B cell (primary cell): ENCODE data around the gene DENND1A. TPM values are rescaled to one million over a fixed set of nuclear protein-coding genes. Genes with fewer than 3 reads are reported as not detected.
A peak's percentile ranks its signal among the peaks of the same experiment; 100 is the strongest.

Source experiments
- ATAC-seq: fragments of 200-7000 bp; cut with Tn5 transposase; one replicate; pipeline ENCODE4 v1.10.0; 2021; ENCODE audit warnings: low read depth, mild to moderate bottlenecking, moderate number of reproducible peaks, moderate library complexity
- CTCF ChIA-PET: fragments of 350-600 bp; sonication (Branson Sonifier 250); formaldehyde crosslinking; loops from one replicate; lab custom pipeline; 2021; ENCODE audit warnings: antibody characterized with exemption, inconsistent platforms; lab: Charles Lee
- POLR2A ChIA-PET: fragments of 350-600 bp; sonication (Branson Sonifier 250); formaldehyde crosslinking; loops from one replicate; lab custom pipeline; 2021; ENCODE audit warnings: antibody characterized with exemption; lab: Charles Lee
- DNase-seq: peaks from one replicate; pipeline ENCODE4 v3.0.0; 2013
- H2AFZ ChIP-seq: 2 replicates; pipeline ENCODE4 v1.6.1; 2012; ENCODE audit warnings: mild to moderate bottlenecking, low read depth, low read length; ENCODE audit not compliant: insufficient read depth, poor library complexity, severe bottlenecking
- H3K27ac ChIP-seq, 2 donors: 1 replicate in 1 of 2; 2 replicates in 1 of 2; pipeline ENCODE4 v1.5.1; 2012 to 2013; ENCODE audit warnings: low read length in 2 of 2, mild to moderate bottlenecking in 2 of 2, moderate library complexity in 1 of 2
- H3K27me3 ChIP-seq, 4 experiments: fragments of 200-600 bp in 1 of 4; sonication (generic) in 1 of 4; replicated peaks in 1 of 4; 1 replicate in 2 of 4; 2 replicates in 2 of 4; pipeline versions ENCODE4 v1.6.1 to v1.7.0; 2013 to 2016; ENCODE audit warnings: low read length in 3 of 4, mild to moderate bottlenecking in 2 of 4, mixed read lengths in 1 of 4, moderate library complexity in 1 of 4; ENCODE audit not compliant: insufficient read depth in 4 of 4, control insufficient read depth in 3 of 4; ENCODE audit errors: control extremely low read depth in 1 of 4
- H3K36me3 ChIP-seq, 2 experiments: replicated peaks in 1 of 2; 1 replicate in 1 of 2; 2 replicates in 1 of 2; pipeline versions ENCODE4 v1.6.1 to v1.7.1; 2013; ENCODE audit warnings: low read length in 1 of 2; ENCODE audit not compliant: insufficient read depth in 2 of 2, control insufficient read depth in 1 of 2; ENCODE audit errors: control extremely low read depth in 1 of 2, extremely low read depth in 1 of 2
- H3K4me1 ChIP-seq, 2 donors: fragments of 200-600 bp in 1 of 2; sonication (generic) in 1 of 2; 1 replicate in 1 of 2; 2 replicates in 1 of 2; pipeline versions ENCODE4 v1.5.1 to v1.6.1; 2013 to 2017; ENCODE audit warnings: low read length in 2 of 2; ENCODE audit not compliant: control insufficient read depth in 2 of 2, insufficient read depth in 2 of 2
- H3K4me2 ChIP-seq: replicated peaks from 2 replicates; pipeline ENCODE3; 2012; ENCODE audit warnings: mild to moderate bottlenecking, low read depth, low read length; ENCODE audit not compliant: poor library complexity, severe bottlenecking
- H3K4me3 ChIP-seq, 5 experiments: fragments of 200-600 bp in 1 of 5; sonication (generic) in 1 of 5; 1 replicate in 3 of 5; 2 replicates in 2 of 5; pipeline versions ENCODE4 v1.5.1 to v1.7.0; 2011 to 2016; ENCODE audit warnings: low read length in 4 of 5, mild to moderate bottlenecking in 4 of 5, low read depth in 2 of 5, control low read depth in 1 of 5, moderate library complexity in 1 of 5; ENCODE audit not compliant: insufficient read depth in 1 of 5; ENCODE audit errors: control extremely low read depth in 1 of 5, extremely low read depth in 1 of 5
- H3K79me2 ChIP-seq: fragments of 200-600 bp; sonication (generic); one replicate; pipeline ENCODE4 v1.6.0; 2016; ENCODE audit warnings: low read length; ENCODE audit not compliant: control insufficient read depth, insufficient read depth
- H3K9ac ChIP-seq: fragments of 200-600 bp; sonication (generic); 2 replicates; pipeline ENCODE4 v1.6.1; 2017; ENCODE audit warnings: mild to moderate bottlenecking, low read length, moderate library complexity
- H3K9me3 ChIP-seq, 3 donors: one replicate each; pipeline versions ENCODE4 v1.6.1 to v1.7.1; 2013; ENCODE audit warnings: low read length in 2 of 3; ENCODE audit not compliant: control insufficient read depth in 2 of 3, insufficient read depth in 1 of 3; ENCODE audit errors: control extremely low read depth in 1 of 3
- H4K20me1 ChIP-seq: 2 replicates; pipeline ENCODE4 v1.6.0; 2012; ENCODE audit warnings: mild to moderate bottlenecking, low read length; ENCODE audit not compliant: insufficient read depth, control insufficient read depth, poor library complexity, severe bottlenecking
- H3K27ac Mint-ChIP-seq: one replicate; pipeline ENCODE4 v1.8.0; 2021; ENCODE audit warnings: mixed read lengths
- H3K27me3 Mint-ChIP-seq: one replicate; pipeline ENCODE4 v1.8.0; 2021; ENCODE audit warnings: mixed read lengths
- H3K4me1 Mint-ChIP-seq: one replicate; pipeline ENCODE4 v1.8.0; 2021; ENCODE audit warnings: mixed read lengths
- H3K4me3 Mint-ChIP-seq: one replicate; pipeline ENCODE4 v1.8.0; 2021; ENCODE audit warnings: mixed read lengths
- H3K9me3 Mint-ChIP-seq: one replicate; pipeline ENCODE4 v1.8.0; 2022; ENCODE audit warnings: mixed read lengths; ENCODE audit not compliant: insufficient read depth
- EZH2 ChIP-seq: IDR thresholded peaks from 2 replicates; pipeline ENCODE4 v1.6.1; 2012; ENCODE audit warnings: borderline replicate concordance, low read depth, mild to moderate bottlenecking, moderate library complexity, low read length; ENCODE audit not compliant: insufficient read depth, poor library complexity, severe bottlenecking
- WGBS: methylation state at CpG from one replicate; pipeline ENCODE4 v1.1.5; 2013; ENCODE audit warnings: missing lambda C conversion rate; ENCODE audit not compliant: insufficient coverage; 5-methylcytosine and 5-hydroxymethylcytosine counted together
- intact Hi-C: fragments of 100-400 bp; cut with micrococcal nuclease; formaldehyde crosslinking; loops from one replicate; pipeline ENCODE4 v1.10.0; 2022
- polyA plus RNA-seq: library from polyadenylated mRNA; depleted of rRNA; stranded (reverse); fragments of >200 nt; gene quantifications from 2 replicates; pipeline ENCODE4 v1.2.3, GENCODE V29; 2012
- total RNA-seq, 2 donors: library from RNA; stranded (reverse); fragments of 120-200 nt in 1 of 2; gene quantifications; 1 replicate in 1 of 2; 2 replicates in 1 of 2; pipeline versions ENCODE4 v1.2.3 to v1.2.4, GENCODE V29; 2013 to 2022
- TF ChIP-seq, protein P1 (sequence below): fragments of 200-600 bp; IDR thresholded peaks from one replicate; pipeline ENCODE4 v1.8.0; 2022; ENCODE audit warnings: antibody characterized with exemption, mild to moderate bottlenecking

DENND1A gene
- total and polyA plus RNA-seq, 2 donors (not counting 1 experiment from before 2014, with no cell fraction given) = 10.8 to 26.0 TPM

DNA sequence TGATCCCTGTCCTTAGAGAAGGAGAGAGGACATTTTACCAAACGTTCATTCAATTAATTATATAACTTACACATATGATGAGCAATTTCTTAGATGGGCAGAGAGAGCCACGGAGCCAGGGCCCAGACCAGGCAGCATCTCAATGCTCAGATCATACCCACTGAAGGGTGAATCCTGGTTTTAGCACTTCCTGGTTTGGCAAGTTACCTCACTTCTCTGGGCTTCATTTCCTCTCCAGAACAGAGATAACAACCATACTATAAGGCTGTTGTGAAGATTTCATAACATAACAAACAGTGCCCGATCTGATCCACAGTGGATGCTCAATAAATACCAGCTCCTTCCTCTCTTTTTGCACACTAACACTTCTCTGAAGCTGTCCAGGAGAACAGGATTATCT is 271.1 kb downstream of the DENND1A start:
- Histone ChIP-seq H3K27me3 (no peaks in the 10 kb centered on the region), H2AFZ (peak overlapping the region; percentile 49), H4K20me1 (no peaks in the 10 kb centered on the region), H3K27ac (peak overlapping the region; percentile 39 to 80), H3K4me2 (peak overlapping the region; percentile 54), H3K9me3 (peaks cover 0 to 7% (median 6%) of the 10 kb centered on the region in 3 donors), H3K9ac (peak overlapping the region; percentile 19), H3K4me1 (peaks cover 40 to 46% of the 10 kb centered on the region in 2 donors), H3K36me3 (peaks cover 0 to 3% of the 10 kb centered on the region in 2 experiments), H3K79me2 (peaks cover 3% of the 10 kb centered on the region), H3K4me3 (peak overlapping the region in 1 of 5 experiments; percentile 34)
- H3K4me1 Mint-ChIP-seq = peaks cover 46% of the 10 kb centered on the region
- no CpG with 5 or more reads among the region's 3 CpGs for WGBS
- no peak for TF ChIP-seq EZH2
- TF ChIP-seq, protein P1, sequence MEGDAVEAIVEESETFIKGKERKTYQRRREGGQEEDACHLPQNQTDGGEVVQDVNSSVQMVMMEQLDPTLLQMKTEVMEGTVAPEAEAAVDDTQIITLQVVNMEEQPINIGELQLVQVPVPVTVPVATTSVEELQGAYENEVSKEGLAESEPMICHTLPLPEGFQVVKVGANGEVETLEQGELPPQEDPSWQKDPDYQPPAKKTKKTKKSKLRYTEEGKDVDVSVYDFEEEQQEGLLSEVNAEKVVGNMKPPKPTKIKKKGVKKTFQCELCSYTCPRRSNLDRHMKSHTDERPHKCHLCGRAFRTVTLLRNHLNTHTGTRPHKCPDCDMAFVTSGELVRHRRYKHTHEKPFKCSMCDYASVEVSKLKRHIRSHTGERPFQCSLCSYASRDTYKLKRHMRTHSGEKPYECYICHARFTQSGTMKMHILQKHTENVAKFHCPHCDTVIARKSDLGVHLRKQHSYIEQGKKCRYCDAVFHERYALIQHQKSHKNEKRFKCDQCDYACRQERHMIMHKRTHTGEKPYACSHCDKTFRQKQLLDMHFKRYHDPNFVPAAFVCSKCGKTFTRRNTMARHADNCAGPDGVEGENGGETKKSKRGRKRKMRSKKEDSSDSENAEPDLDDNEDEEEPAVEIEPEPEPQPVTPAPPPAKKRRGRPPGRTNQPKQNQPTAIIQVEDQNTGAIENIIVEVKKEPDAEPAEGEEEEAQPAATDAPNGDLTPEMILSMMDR = no peak
- peak overlapping the region; percentile 76 for H3K27ac Mint-ChIP-seq
- intact Hi-C loops = loop anchor here (2.0 kb wide), 2 partner anchors 20 to 50 kb away; no protein-coding TSS in a partner anchor
- ChIA-PET POLR2A (no interaction called here), CTCF (no interaction called here)
- peaks cover 4% of the 10 kb centered on the region for H3K9me3 Mint-ChIP-seq
- H3K27me3 Mint-ChIP-seq = no peaks in the 10 kb centered on the region
- H3K4me3 Mint-ChIP-seq = peak overlapping the region; percentile 40
- ATAC-seq (peak; percentile 79), DNase-seq (peak; percentile 65)

DNA sequence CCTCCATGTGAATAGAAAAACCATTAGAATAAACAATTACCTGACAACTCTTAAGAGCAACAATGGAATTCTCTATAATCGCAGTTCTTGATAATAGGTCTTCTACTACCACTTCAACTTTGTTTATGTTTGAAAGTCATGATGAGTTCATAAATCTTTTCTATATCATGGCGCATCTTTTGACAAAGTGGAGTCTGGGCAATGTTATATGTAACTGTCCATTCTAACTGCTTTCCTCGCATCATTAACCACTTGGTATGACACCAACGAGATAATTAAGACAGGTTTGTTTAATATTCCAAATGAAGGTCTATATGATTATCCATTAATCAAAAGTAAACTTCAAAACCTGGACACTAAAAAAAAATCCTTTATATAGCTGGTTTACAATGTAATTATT is 272.0 kb downstream of the DENND1A start:
- Mint-ChIP-seq H3K4me1 (peaks cover 46% of the 10 kb centered on the region), H3K4me3 (no peak overlapping the region), H3K27ac (no peak overlapping the region), H3K9me3 (peaks cover 4% of the 10 kb centered on the region), H3K27me3 (no peaks in the 10 kb centered on the region)
- ChIA-PET POLR2A (no interaction called here), CTCF (no interaction called here)
- Histone ChIP-seq H3K36me3 (peaks cover 0 to 3% of the 10 kb centered on the region in 2 experiments), H2AFZ (no peak overlapping the region), H4K20me1 (no peaks in the 10 kb centered on the region), H3K4me3 (no peak overlapping the region), H3K4me2 (peak overlapping the region; percentile 54), H3K4me1 (peaks cover 40 to 45% of the 10 kb centered on the region in 2 donors), H3K9me3 (peaks cover 0 to 7% (median 6%) of the 10 kb centered on the region in 3 donors), H3K27me3 (no peaks in the 10 kb centered on the region), H3K9ac (no peak overlapping the region), H3K27ac (no peak overlapping the region), H3K79me2 (peaks cover 3% of the 10 kb centered on the region)
- TF ChIP-seq, protein P1 = no peak
- TF ChIP-seq EZH2 = no peak
- no CpG with 5 or more reads among the region's 4 CpGs for WGBS
- DNase-seq (no peak), ATAC-seq (no peak)
- intact Hi-C loops = loop anchor here (2.0 kb wide), 2 partner anchors 21 to 49 kb away; no protein-coding TSS in a partner anchor
